Measurements from ENCODE around the gene PRKG1.
"Not testable (repeated sequence)": the region's sequence is repeated elsewhere in the genome, so short reads cannot be mapped to it uniquely, and the experiment has no call there.

Gene PRKG1

GRCh38 chr10:51246156-51246555, 171.9 kb downstream of the PRKG1 start:
- DNase-seq (ENCODE audit: low spot score): no peak
- Mint-ChIP-seq H3K27me3 (ENCODE audit: low read depth) (no peaks in the 10 kb centered on the region), H3K4me1 (ENCODE audit: low read depth) (no peaks in the 10 kb centered on the region), H3K27ac (no peak overlapping the region), H3K36me3 (ENCODE audit: low read depth) (no peaks in the 10 kb centered on the region), H3K9me3 (no peaks in the 10 kb centered on the region), H3K4me3 (no peak overlapping the region)

- Mint-ChIP-seq H3K4me3 (no peak overlapping the region), H3K4me1 (ENCODE audit: low read depth) (no peaks in the 10 kb centered on the region), H3K27me3 (ENCODE audit: low read depth) (no peaks in the 10 kb centered on the region), H3K9me3 (no peaks in the 10 kb centered on the region), H3K27ac (no peak overlapping the region), H3K36me3 (ENCODE audit: low read depth) (no peaks in the 10 kb centered on the region)
- no peak for DNase-seq (ENCODE audit: low spot score)
Observed at GRCh38 chr10:51250278-51250920, 176.1 kb downstream of the PRKG1 start.

- DNase-seq (ENCODE audit: low spot score): no peak
- H3K36me3 Mint-ChIP-seq (ENCODE audit: low read depth): no peaks in the 10 kb centered on the region
- no peak overlapping the region for H3K27ac Mint-ChIP-seq
- no peaks in the 10 kb centered on the region for H3K9me3 Mint-ChIP-seq
- H3K4me1 Mint-ChIP-seq (ENCODE audit: low read depth): no peaks in the 10 kb centered on the region
- H3K27me3 Mint-ChIP-seq (ENCODE audit: low read depth): no peaks in the 10 kb centered on the region
- no peak overlapping the region for H3K4me3 Mint-ChIP-seq
Observed at GRCh38 chr10:51251110-51251509, 176.8 kb downstream of the PRKG1 start.

GRCh38 chr10:51255381-51255780, 181.1 kb downstream of the PRKG1 start:
- H3K4me3 Mint-ChIP-seq: no peak overlapping the region
- no peak for DNase-seq (ENCODE audit: low spot score)
- H3K4me1 Mint-ChIP-seq (ENCODE audit: low read depth): no peaks in the 10 kb centered on the region
- no peak overlapping the region for H3K27ac Mint-ChIP-seq
- no peaks in the 10 kb centered on the region for H3K9me3 Mint-ChIP-seq
- H3K27me3 Mint-ChIP-seq (ENCODE audit: low read depth): no peaks in the 10 kb centered on the region
- H3K36me3 Mint-ChIP-seq (ENCODE audit: low read depth): no peaks in the 10 kb centered on the region

GRCh38 chr10:51257511-51258248, 183.4 kb downstream of the PRKG1 start:
- Mint-ChIP-seq H3K36me3 (ENCODE audit: low read depth) (no peaks in the 10 kb centered on the region), H3K27me3 (ENCODE audit: low read depth) (no peaks in the 10 kb centered on the region), H3K4me1 (ENCODE audit: low read depth) (no peaks in the 10 kb centered on the region), H3K9me3 (no peaks in the 10 kb centered on the region), H3K27ac (no peak overlapping the region), H3K4me3 (no peak overlapping the region)
- no peak for DNase-seq (ENCODE audit: low spot score)

- Mint-ChIP-seq H3K4me3 (no peak overlapping the region), H3K36me3 (ENCODE audit: low read depth) (no peaks in the 10 kb centered on the region), H3K27me3 (ENCODE audit: low read depth) (no peaks in the 10 kb centered on the region), H3K9me3 (no peaks in the 10 kb centered on the region), H3K4me1 (ENCODE audit: low read depth) (no peaks in the 10 kb centered on the region), H3K27ac (no peak overlapping the region)
- DNase-seq (ENCODE audit: low spot score): no peak
Observed at GRCh38 chr10:51260376-51260775, 186.1 kb downstream of the PRKG1 start.

- no peaks in the 10 kb centered on the region for H3K9me3 Mint-ChIP-seq
- DNase-seq (ENCODE audit: low spot score): no peak
Observed at GRCh38 chr10:51266496-51266895, 192.2 kb downstream of the PRKG1 start.

GRCh38 chr10:51267980-51268570, 193.8 kb downstream of the PRKG1 start:
- H3K27ac Mint-ChIP-seq; H3K27me3 Mint-ChIP-seq (ENCODE audit: low read depth); H3K9me3 Mint-ChIP-seq; H3K4me3 Mint-ChIP-seq; H3K36me3 Mint-ChIP-seq (ENCODE audit: low read depth); H3K4me1 Mint-ChIP-seq (ENCODE audit: low read depth); DNase-seq (ENCODE audit: low spot score): not testable (repeated sequence)

More at GRCh38 chr10:51266496-51266895, 192.2 kb downstream of the PRKG1 start:
- H3K27ac Mint-ChIP-seq: no peak overlapping the region
- H3K36me3 Mint-ChIP-seq (ENCODE audit: low read depth): no peaks in the 10 kb centered on the region
- no peaks in the 10 kb centered on the region for H3K27me3 Mint-ChIP-seq (ENCODE audit: low read depth)
- no peak overlapping the region for H3K4me3 Mint-ChIP-seq
- H3K4me1 Mint-ChIP-seq (ENCODE audit: low read depth): no peaks in the 10 kb centered on the region

- Mint-ChIP-seq H3K27me3 (ENCODE audit: low read depth) (no peaks in the 10 kb centered on the region), H3K36me3 (ENCODE audit: low read depth) (no peaks in the 10 kb centered on the region), H3K9me3 (no peaks in the 10 kb centered on the region), H3K4me3 (no peak overlapping the region), H3K4me1 (ENCODE audit: low read depth) (no peaks in the 10 kb centered on the region), H3K27ac (no peak overlapping the region)
- no peak for DNase-seq (ENCODE audit: low spot score)
Observed at GRCh38 chr10:51269821-51270220, 195.5 kb downstream of the PRKG1 start.

- H3K4me1 Mint-ChIP-seq (ENCODE audit: low read depth): no peaks in the 10 kb centered on the region
- H3K9me3 Mint-ChIP-seq: no peaks in the 10 kb centered on the region
- no peaks in the 10 kb centered on the region for H3K27me3 Mint-ChIP-seq (ENCODE audit: low read depth)
- no peak for DNase-seq (ENCODE audit: low spot score)
- no peak overlapping the region for H3K4me3 Mint-ChIP-seq
- H3K27ac Mint-ChIP-seq: no peak overlapping the region
- H3K36me3 Mint-ChIP-seq (ENCODE audit: low read depth): no peaks in the 10 kb centered on the region
Observed at GRCh38 chr10:51270936-51271530, 196.7 kb downstream of the PRKG1 start.

- H3K27ac Mint-ChIP-seq; H3K36me3 Mint-ChIP-seq (ENCODE audit: low read depth); H3K9me3 Mint-ChIP-seq; H3K27me3 Mint-ChIP-seq (ENCODE audit: low read depth); H3K4me1 Mint-ChIP-seq (ENCODE audit: low read depth); DNase-seq (ENCODE audit: low spot score); H3K4me3 Mint-ChIP-seq: not testable (repeated sequence)
Observed at GRCh38 chr10:51272099-51272498, 197.8 kb downstream of the PRKG1 start.

- Mint-ChIP-seq H3K4me1 (ENCODE audit: low read depth) (no peaks in the 10 kb centered on the region), H3K27ac (no peak overlapping the region), H3K36me3 (ENCODE audit: low read depth) (no peaks in the 10 kb centered on the region), H3K27me3 (ENCODE audit: low read depth) (no peaks in the 10 kb centered on the region), H3K4me3 (no peak overlapping the region), H3K9me3 (no peaks in the 10 kb centered on the region)
- DNase-seq (ENCODE audit: low spot score): no peak
Observed at GRCh38 chr10:51272555-51272954, 198.3 kb downstream of the PRKG1 start.

- Mint-ChIP-seq H3K4me3 (no peak overlapping the region), H3K27me3 (ENCODE audit: low read depth) (no peaks in the 10 kb centered on the region), H3K4me1 (ENCODE audit: low read depth) (no peaks in the 10 kb centered on the region), H3K36me3 (ENCODE audit: low read depth) (no peaks in the 10 kb centered on the region), H3K9me3 (no peaks in the 10 kb centered on the region), H3K27ac (no peak overlapping the region)
- no peak for DNase-seq (ENCODE audit: low spot score)
Observed at GRCh38 chr10:51273574-51273973, 199.3 kb downstream of the PRKG1 start.

- H3K27ac Mint-ChIP-seq; H3K36me3 Mint-ChIP-seq (ENCODE audit: low read depth); DNase-seq (ENCODE audit: low spot score); H3K4me1 Mint-ChIP-seq (ENCODE audit: low read depth); H3K27me3 Mint-ChIP-seq (ENCODE audit: low read depth); H3K4me3 Mint-ChIP-seq; H3K9me3 Mint-ChIP-seq: not testable (repeated sequence)
Observed at GRCh38 chr10:51276097-51276496, 201.8 kb downstream of the PRKG1 start.
